Psoas muscle (tissue), 8 donors: Measurements from ENCODE around the gene RASSF6. TPM values are rescaled to one million over a fixed set of nuclear protein-coding genes. Genes with fewer than 3 reads are reported as not detected.
A peak's percentile ranks its signal among the peaks of the same experiment; 100 is the strongest.
"Not testable (repeated sequence)": the region's sequence is repeated elsewhere in the genome, so short reads cannot be mapped to it uniquely, and the experiment has no call there.

Experiments used
- ATAC-seq, 4 donors: fragments of 200-7000 bp; cut with Tn5 transposase; one replicate each; pipeline ENCODE4 v1.9.1; 2020; ENCODE audit warnings: moderate library complexity in 3 of 4, mild to moderate bottlenecking in 2 of 4
- DNase-seq, 2 donors: peaks; one replicate each; pipeline ENCODE4 v3.0.0-alpha.2; 2020
- H3K27ac ChIP-seq: fragments of 200-600 bp; one replicate; pipeline ENCODE4 v1.8.0; 2022
- H3K27me3 ChIP-seq, 3 donors: fragments of 200-600 bp in 1 of 3; one replicate each; pipeline versions ENCODE4 v1.6.1 to v1.8.0; 2013 to 2022; ENCODE audit warnings: low read length in 2 of 3, mild to moderate bottlenecking in 2 of 3, moderate library complexity in 1 of 3; ENCODE audit not compliant: insufficient read depth in 3 of 3
- H3K36me3 ChIP-seq, 2 donors: fragments of 200-600 bp in 1 of 2; one replicate each; pipeline versions ENCODE4 v1.6.1 to v1.8.0; 2013 to 2022; ENCODE audit warnings: low read depth in 1 of 2, mild to moderate bottlenecking in 1 of 2, moderate library complexity in 1 of 2; ENCODE audit not compliant: insufficient read depth in 1 of 2
- H3K4me1 ChIP-seq: fragments of 200-600 bp; one replicate; pipeline ENCODE4 v1.8.0; 2022
- H3K4me3 ChIP-seq: fragments of 200-600 bp; one replicate; pipeline ENCODE4 v1.8.0; 2022; ENCODE audit warnings: mild to moderate bottlenecking
- H3K9me3 ChIP-seq: fragments of 200-600 bp; one replicate; pipeline ENCODE4 v1.8.0; 2022
- CTCF ChIP-seq: fragments of 200-600 bp; IDR thresholded peaks from one replicate; pipeline ENCODE4 v1.8.0; 2022; ENCODE audit warnings: antibody characterized with exemption
- WGBS, 3 donors: extraction: QIAGEN DNeasy Blood & Tissue Kit; methylation state at CpG; one replicate each; pipeline versions ENCODE4 v1.1.6 to v1.1.7; 2013; 5-methylcytosine and 5-hydroxymethylcytosine counted together
- intact Hi-C, 2 donors: fragments of 100-400 bp; cut with DNase I; formaldehyde crosslinking; loops; one replicate each; pipeline versions ENCODE4 v1.11.0 to v1.14.2; 2022
- polyA plus RNA-seq, 3 donors: library from polyadenylated mRNA; stranded (reverse); fragments of 200-250 nt; gene quantifications; one replicate each; pipeline ENCODE4 v1.2.3, GENCODE V29; 2013
- total RNA-seq, 4 donors: library from RNA; stranded (reverse); fragmentation: NEBNext Ultra II Directional in 2 of 4; extraction: Animal tissue kit (Norgen Biotek cat#: 25700) in 2 of 4; gene quantifications; one replicate each; pipeline versions ENCODE4 v1.2.1 to v1.2.4, GENCODE V29; 2021 to 2023
- donor health status: healthy with polysubstance abuse.
- donor health status: DM: no; HTN: no; CAD: no; lungs with moderate emphysema.
- donor health status: Bipolar disorder and iron deficiency.
- donor health status: healthy.
- donor health status: DM: yes; HTN: yes; CAD: no.
- donor health status: DM: no; HTN: no; CAD: no.
- donor health status: DM: no; HTN: no; CAD: no.
- donor health status: DM: yes; HTN: yes; CAD: no.

The RASSF6 gene
- total and polyA plus RNA-seq, 7 donors = 0.01 TPM; not detected in 6

GRCh38 chr4:73653695-73654106, 33.5 kb upstream of the RASSF6 start:
- no peaks in the 10 kb centered on the region for H3K9me3 ChIP-seq
- intact Hi-C loops = loop anchor here (5.0 to 10.0 kb wide), 4 partner anchors 81 to 341 kb away; no protein-coding TSS in a partner anchor
- DNase-seq (no peak), ATAC-seq (peak in 2 of 4 donors; percentile 21 to 67)
- WGBS, 3 donors = 2 to 4% (median 3%) methylated on average over 6 to 7 of the region's 7 CpGs
- H3K27ac ChIP-seq = no peak overlapping the region
- H3K36me3 ChIP-seq = no peaks in the 10 kb centered on the region
- no peaks in the 10 kb centered on the region for H3K4me1 ChIP-seq
- TF ChIP-seq CTCF = peak; percentile 58
- no peak overlapping the region for H3K4me3 ChIP-seq
- H3K27me3 ChIP-seq = no peaks in the 10 kb centered on the region

- DNase-seq (no peak), ATAC-seq (no peak)
- no peaks in the 10 kb centered on the region for H3K4me1 ChIP-seq
- no peaks in the 10 kb centered on the region for H3K36me3 ChIP-seq
- no peak overlapping the region for H3K27ac ChIP-seq
- no peaks in the 10 kb centered on the region for H3K27me3 ChIP-seq
- no peak for TF ChIP-seq CTCF
- intact Hi-C loops = loop anchor here (5.0 to 10.0 kb wide), 4 partner anchors 78 to 338 kb away; no protein-coding TSS in a partner anchor
- no peaks in the 10 kb centered on the region for H3K9me3 ChIP-seq
- H3K4me3 ChIP-seq = no peak overlapping the region
- 56 to 70% (median 64%) methylated on average over 3 of the region's 3 CpGs for WGBS, 3 donors
Measured at GRCh38 chr4:73650250-73650649, 30.0 kb upstream of the RASSF6 start.

- H3K4me3 ChIP-seq = no peak overlapping the region
- DNase-seq (no peak), ATAC-seq (no peak)
- TF ChIP-seq CTCF = no peak
- H3K27me3 ChIP-seq = no peaks in the 10 kb centered on the region
- 60 to 72% (median 64%) methylated on average over 3 of the region's 3 CpGs for WGBS, 3 donors
- intact Hi-C loops = no loop called here
- no peaks in the 10 kb centered on the region for H3K9me3 ChIP-seq
- H3K4me1 ChIP-seq = no peaks in the 10 kb centered on the region
- no peaks in the 10 kb centered on the region for H3K36me3 ChIP-seq
- H3K27ac ChIP-seq = no peak overlapping the region
Measured at GRCh38 chr4:73648478-73648877, 28.2 kb upstream of the RASSF6 start.

GRCh38 chr4:73646117-73646516, 25.9 kb upstream of the RASSF6 start:
- ATAC-seq = no peak
- Histone ChIP-seq H3K9me3 (no peaks in the 10 kb centered on the region), H3K36me3 (no peaks in the 10 kb centered on the region), H3K27me3 (no peaks in the 10 kb centered on the region), H3K27ac (no peak overlapping the region), H3K4me1 (no peaks in the 10 kb centered on the region), H3K4me3 (no peak overlapping the region)
- WGBS, 3 donors = 78 to 82% (median 80%) methylated on average over 6 of the region's 6 CpGs
- no peak for TF ChIP-seq CTCF
- intact Hi-C loops = no loop called here
- no peak for DNase-seq

- Histone ChIP-seq H3K9me3 (no peaks in the 10 kb centered on the region), H3K27ac (no peak overlapping the region), H3K4me1 (no peaks in the 10 kb centered on the region), H3K27me3 (no peaks in the 10 kb centered on the region), H3K4me3 (no peak overlapping the region), H3K36me3 (no peaks in the 10 kb centered on the region)
- DNase-seq (no peak), ATAC-seq (no peak)
- 84 to 95% (median 92%) methylated on average over 2 of the region's 2 CpGs for WGBS, 3 donors
- intact Hi-C loops = no loop called here
- TF ChIP-seq CTCF = no peak
Measured at GRCh38 chr4:73631565-73632226, 11.5 kb upstream of the RASSF6 start.

GRCh38 chr4:73628834-73629233, 8.6 kb upstream of the RASSF6 start:
- DNase-seq, H3K4me1 ChIP-seq, H3K4me3 ChIP-seq, H3K27me3 ChIP-seq, H3K36me3 ChIP-seq, ATAC-seq, H3K9me3 ChIP-seq, H3K27ac ChIP-seq, intact Hi-C loops: not testable (repeated sequence)
- 63 to 77% (median 64%) methylated on average over 1 of the region's 1 CpG for WGBS, 3 donors
